IMR-90 (cell line): Measurements from ENCODE around the gene ZNF718.
"Not testable (repeated sequence)": the region's sequence is repeated elsewhere in the genome, so short reads cannot be mapped to it uniquely, and the experiment has no call there.

Experiments used
- CHD1 ChIP-seq: IDR thresholded peaks from 2 replicates; pipeline ENCODE4 v1.6.1; 2012; ENCODE audit warnings: low read depth, low read length, improper control_type of control experiment
- CTCF ChIP-seq: conservative IDR thresholded peaks from 2 replicates; pipeline ENCODE4 v1.5.1; 2012; ENCODE audit warnings: mild to moderate bottlenecking, low read depth, low read length, improper control_type of control experiment
- MAZ ChIP-seq: IDR thresholded peaks from 2 replicates; pipeline ENCODE4 v1.6.1; 2012; ENCODE audit warnings: low read depth, mild to moderate bottlenecking, low read length, improper control_type of control experiment, moderate library complexity, borderline replicate concordance
- POLR2A ChIP-seq: IDR thresholded peaks from 2 replicates; pipeline ENCODE4 v1.6.1; 2012; ENCODE audit warnings: mild to moderate bottlenecking, low read depth, low read length
- RAD21 ChIP-seq: IDR thresholded peaks from 2 replicates; pipeline ENCODE4 v1.6.1; 2012; ENCODE audit warnings: low read length, improper control_type of control experiment
- RCOR1 ChIP-seq: IDR thresholded peaks from 2 replicates; pipeline ENCODE4 v1.6.1; 2012; ENCODE audit warnings: mild to moderate bottlenecking, low read length, improper control_type of control experiment; ENCODE audit not compliant: insufficient replicate concordance
- RFX5 ChIP-seq: IDR thresholded peaks from 2 replicates; pipeline ENCODE4 v1.8.0; 2012; ENCODE audit warnings: low read depth, mild to moderate bottlenecking, low read length, moderate library complexity
- SMC3 ChIP-seq: fragments of 150-350 bp; IDR thresholded peaks from 2 replicates; pipeline ENCODE4 v1.6.1; 2016; ENCODE audit warnings: low read depth, mild to moderate bottlenecking, antibody characterized with exemption, low read length, moderate library complexity
- USF2 ChIP-seq: fragments of 150-350 bp; IDR thresholded peaks from 2 replicates; pipeline ENCODE4 v1.6.1; 2017; ENCODE audit warnings: mild to moderate bottlenecking, antibody characterized with exemption, low read length, low read depth

GRCh38 chr4:123922-124274 lies 403 bp upstream of the ZNF718 start:
- TF ChIP-seq CTCF, POLR2A, USF2, RCOR1, CHD1, RFX5, RAD21, MAZ, SMC3: not testable (repeated sequence)
